Measurements from ENCODE around the gene SYT17.

DNA sequence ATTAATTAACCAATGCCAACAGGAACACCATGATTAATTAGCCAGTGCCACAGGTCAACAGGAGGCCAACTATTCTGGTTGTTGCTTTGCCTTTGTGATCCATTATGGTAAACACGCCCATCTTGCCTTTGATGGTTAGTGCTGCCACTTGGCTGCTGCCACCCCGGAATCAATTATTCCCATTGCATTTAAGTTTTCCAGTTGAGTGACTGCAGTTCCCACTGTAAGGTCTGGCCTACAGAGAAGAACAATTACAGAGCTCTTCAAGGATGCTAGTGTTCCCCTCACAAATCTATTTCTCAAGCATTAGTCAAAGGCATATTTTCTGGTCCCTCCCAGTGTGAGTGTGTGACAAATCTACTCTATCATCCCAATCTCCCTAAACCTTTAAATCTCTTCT is 110.4 kb downstream of the SYT17 start:
- TF ChIP-seq CTCF (conservative IDR thresholded peaks at IDR 0.05; ENCODE audit: low read length) (no peak), EZH2phosphoT487 (IDR thresholded peaks at IDR 0.05; ENCODE audit: borderline replicate concordance, low read depth, low read length) (no peak)
